ENCODE results near the gene FRG2C.
"Not testable (repeated sequence)": the region's sequence is repeated elsewhere in the genome, so short reads cannot be mapped to it uniquely, and the experiment has no call there.

Gene FRG2C

GRCh38 chr3:75669348-75670297 lies 5.5 kb downstream of the FRG2C start:
- not testable (repeated sequence) for DNase-seq

DNA sequence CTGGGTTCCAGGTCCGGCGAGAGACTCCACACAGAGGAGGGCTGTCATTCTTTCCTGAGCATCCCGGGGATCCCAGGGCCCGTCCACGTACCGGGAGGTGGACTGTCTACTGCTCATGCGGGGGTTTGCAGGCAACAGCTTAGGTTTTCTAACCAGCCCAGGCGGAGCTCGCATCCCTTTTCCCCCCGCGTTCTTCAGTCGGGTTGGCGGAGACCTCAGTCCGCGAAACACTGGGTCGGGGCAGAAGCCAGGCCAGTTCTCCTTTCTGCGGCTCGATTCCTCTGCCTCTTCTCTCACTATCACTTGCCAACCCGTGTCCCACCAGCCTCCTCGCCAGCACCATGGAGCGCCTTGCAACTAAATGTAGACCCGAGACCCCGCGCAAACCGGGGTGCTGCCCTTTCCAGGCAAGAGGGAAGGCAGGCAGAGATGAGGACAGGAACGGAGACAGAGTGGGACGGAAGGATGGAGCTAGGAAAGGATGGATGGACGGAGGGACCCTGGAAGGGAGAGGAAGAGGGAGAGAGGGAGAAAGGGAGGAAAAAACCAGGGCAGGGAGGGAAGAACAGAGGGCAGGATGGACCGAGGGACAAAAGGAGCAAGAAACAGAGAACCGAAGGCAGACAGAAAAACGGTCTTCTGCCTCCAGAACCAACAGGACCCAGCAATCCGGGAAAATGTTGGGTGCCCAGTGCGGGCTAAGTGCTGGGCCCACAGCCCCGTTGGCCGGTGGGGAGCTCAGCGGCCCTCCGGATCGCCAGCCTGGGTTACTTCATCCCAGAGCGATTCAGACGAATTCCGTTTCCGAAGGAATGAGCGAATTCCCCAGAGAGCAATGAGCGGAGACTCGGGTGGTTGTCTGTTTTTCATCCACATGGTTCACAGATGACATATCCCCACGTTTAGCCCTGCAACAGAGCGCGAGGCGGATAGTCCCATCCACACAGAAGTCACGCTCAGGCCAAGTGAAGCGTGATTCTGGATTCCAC lies 6.5 kb downstream of the FRG2C start:
- DNase-seq, result not testable (repeated sequence)

GRCh38 chr3:75671287-75672139 lies 7.4 kb downstream of the FRG2C start:
- DNase-seq, result not testable (repeated sequence)

GRCh38 chr3:75672140-75672775 lies 8.1 kb downstream of the FRG2C start:
- DNase-seq, result not testable (repeated sequence)

DNA sequence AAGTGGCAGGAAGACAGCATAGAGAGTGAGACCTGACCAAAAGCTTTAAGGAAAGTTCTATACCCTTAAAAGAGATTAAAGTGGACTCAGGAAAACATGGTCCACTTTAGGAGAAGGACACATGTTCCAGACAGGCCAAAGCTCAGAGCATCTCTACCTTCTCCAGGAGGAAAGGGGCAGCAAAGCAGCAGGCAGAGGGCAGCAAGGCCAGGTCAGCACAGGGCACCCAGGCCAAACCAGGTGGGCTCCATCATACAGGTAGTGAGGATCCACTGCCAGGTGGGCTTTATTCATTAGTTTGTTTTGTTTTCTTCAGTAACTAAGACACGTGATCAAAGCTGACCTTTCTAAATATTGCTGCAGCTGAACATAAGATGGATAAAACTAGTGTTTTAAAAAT lies 19.8 kb downstream of the FRG2C start:
- not testable (repeated sequence) for DNase-seq

DNA sequence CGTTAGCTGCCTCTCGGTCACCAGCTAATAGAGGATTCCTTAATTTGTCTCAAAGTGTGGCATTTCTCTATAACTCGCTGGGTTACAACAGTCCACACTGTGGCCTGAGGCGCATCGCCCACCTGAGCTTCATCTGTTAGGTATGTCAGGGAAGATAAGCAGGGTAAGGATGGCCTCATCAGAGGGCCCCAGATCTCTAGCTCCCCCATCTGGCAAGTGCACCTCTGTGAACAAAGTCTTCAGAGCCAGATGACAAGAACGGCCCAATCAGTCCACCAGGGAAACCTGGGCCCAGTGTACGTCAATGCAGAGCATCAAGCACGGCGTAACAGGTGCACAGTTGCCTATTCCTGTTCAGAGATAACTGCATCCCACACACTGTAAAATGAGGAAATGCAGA lies 23.2 kb downstream of the FRG2C start:
- no peak for DNase-seq

GRCh38 chr3:75692061-75692460 lies 27.9 kb downstream of the FRG2C start:
- no peak for DNase-seq
